ENCODE measurements around the gene NXN.
A peak's percentile ranks its signal among the peaks of the same experiment; 100 is the strongest.

NXN gene

DNA sequence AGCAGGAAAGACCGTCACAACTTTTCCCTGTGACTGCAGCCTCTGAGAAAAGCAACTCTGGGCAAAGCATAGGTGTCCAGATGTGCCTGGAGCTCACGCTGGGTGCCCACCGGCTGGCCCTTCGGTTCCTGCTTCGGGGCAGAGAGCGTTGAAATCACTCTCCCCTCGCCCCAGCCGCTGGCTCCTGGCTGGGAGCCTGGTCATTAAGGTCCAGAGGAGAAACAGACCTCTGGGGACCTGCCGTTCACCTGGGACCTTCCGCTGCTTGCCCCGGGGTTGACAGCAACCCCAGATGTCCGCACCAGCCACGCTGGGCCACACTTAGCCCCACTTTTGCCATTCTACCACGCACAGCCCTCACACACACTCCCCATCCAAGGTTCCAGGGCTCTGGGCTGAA, 184.3 kb downstream of the NXN start:
- TF ChIP-seq, protein P1, sequence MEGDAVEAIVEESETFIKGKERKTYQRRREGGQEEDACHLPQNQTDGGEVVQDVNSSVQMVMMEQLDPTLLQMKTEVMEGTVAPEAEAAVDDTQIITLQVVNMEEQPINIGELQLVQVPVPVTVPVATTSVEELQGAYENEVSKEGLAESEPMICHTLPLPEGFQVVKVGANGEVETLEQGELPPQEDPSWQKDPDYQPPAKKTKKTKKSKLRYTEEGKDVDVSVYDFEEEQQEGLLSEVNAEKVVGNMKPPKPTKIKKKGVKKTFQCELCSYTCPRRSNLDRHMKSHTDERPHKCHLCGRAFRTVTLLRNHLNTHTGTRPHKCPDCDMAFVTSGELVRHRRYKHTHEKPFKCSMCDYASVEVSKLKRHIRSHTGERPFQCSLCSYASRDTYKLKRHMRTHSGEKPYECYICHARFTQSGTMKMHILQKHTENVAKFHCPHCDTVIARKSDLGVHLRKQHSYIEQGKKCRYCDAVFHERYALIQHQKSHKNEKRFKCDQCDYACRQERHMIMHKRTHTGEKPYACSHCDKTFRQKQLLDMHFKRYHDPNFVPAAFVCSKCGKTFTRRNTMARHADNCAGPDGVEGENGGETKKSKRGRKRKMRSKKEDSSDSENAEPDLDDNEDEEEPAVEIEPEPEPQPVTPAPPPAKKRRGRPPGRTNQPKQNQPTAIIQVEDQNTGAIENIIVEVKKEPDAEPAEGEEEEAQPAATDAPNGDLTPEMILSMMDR (IDR thresholded peaks at IDR 0.05): no peak

DNA sequence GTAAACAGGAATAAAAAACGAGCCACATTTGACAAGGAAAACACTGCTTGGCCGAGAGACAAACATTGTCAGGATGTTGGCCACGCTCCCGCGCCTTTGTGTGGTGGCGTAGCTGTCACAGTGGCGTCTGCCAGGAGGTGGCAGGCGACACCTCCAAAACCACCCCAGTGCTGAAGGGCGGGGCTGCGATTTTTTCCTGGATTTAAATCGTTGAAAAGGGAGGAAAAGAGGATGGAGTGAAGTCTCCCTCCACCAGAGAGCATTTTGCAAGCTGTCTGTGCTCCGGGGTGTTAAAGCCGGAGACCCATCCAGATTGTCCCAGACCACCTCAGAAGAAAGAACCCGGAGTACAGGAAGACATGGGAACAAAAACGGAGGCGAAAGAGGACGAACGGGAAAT, 184.7 kb downstream of the NXN start:
- TF ChIP-seq, protein P1 (IDR thresholded peaks at IDR 0.05): peak; percentile 94

DNA sequence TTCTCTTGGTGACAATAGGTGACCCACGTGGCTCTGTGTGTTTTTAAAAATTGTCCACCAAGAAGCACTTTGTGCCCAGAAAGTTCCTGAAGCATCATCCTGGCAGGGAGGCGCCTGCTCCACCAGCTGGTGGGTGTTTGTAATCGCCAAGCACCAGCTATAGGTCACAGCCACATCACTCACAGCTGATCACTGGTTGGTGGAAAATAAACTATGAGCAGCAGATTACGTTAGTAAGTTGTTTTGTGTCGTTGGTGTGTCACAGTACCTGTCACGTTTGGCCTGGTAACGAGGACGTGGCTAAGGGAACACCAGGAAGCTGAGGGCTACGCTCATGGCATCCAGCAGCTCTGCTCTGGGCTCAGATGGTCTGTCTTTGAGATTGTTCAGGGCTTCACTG, 187.3 kb downstream of the NXN start:
- TF ChIP-seq, protein P1 (IDR thresholded peaks at IDR 0.05): no peak

DNA sequence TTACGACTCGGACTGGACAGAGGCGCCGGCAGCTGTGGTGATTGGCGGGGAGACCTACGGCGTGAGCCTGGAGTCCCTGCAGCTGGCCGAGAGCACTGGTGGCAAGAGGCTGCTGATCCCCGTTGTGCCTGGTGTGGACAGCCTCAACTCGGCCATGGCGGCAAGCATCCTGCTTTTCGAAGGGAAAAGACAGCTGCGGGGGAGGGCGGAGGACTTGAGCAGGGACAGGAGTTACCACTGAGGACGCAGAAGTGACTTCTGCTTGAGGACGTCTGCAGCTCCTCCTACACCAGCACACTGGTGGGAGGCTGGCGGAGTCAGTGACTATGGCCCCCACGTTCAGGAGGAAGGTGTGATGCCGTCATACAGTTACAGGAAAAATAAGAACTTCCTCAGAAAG, 187.7 kb downstream of the NXN start:
- TF ChIP-seq, protein P1 (IDR thresholded peaks at IDR 0.05): no peak

DNA sequence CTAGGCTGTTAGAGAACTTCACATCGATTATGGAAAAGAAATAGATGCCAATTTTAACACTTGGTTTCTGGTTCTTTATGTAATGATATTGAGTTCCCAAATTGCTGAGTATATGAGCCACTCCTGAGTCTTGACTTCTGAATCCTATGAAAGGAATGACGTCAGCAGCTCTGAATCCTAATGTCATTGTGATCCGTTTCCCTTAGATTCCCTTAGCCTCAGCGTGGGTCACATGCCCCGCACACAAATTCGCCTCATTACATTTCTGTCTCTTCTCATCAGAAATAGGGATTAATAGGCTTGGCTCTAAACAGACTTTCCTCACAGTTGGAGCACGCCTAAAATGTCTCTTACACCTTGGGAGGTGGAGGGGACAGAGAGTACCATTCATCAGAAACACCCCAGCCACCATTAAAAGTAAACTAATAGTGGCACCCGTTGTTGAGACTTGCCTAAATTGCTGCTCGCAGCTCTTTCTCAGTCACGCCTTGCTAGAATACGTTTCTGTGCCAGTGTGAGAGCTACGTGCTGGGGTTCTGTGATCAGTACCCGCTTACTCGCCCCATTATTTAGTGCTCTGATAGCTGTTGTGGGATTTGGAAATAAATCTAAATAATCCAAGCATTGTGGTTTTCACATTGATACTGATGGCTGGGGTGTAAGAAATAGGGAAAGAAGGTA, 190.3 kb downstream of the NXN start:
- TF ChIP-seq, protein P1 (IDR thresholded peaks at IDR 0.05): no peak

DNA sequence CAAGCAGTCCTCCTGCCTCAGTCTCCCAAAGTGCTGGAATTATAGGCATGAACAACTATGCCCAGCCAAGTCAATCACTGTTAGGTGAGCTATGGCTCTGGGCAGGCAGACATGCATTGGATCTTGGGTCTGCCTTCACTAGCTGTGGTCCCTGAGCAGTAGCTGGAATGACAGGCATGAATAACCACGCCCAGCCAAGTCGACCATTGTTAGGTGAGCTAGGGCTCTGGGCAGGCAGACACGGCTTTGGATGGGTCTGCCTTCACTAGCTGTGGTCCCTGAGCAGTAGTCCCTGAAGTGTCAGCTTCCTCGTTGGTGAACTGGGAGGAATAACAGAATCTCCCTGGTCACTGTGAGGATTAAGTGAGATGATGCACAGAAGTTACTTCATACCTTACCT, 191.0 kb downstream of the NXN start:
- TF ChIP-seq, protein P1 (IDR thresholded peaks at IDR 0.05): no peak

DNA sequence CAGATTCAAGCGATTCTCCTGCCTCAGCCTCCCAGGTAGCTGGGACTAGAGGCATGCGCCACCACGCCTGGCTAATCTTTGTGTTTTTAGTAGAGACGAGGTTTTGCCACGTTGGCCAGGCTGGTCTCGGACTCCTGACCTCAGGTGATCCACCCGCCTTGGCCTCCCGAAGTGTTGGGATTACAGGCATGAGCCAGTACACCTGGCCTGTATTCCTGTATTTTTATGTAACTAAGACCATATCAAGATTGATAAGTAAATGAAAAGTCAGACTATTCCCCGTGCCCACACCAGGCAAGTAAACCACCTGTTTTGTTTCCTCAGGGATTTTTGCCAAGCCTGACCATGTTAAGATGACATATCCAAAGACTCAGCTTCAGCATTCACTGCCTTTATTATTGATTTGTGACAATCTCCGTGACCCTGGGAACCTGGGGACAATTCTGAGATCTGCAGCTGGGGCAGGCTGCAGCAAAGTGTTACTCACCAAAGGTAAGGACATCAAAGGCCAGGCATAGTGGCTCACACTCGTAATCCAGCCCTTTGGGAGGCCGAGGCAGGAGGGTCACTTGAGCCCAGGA, 191.8 kb downstream of the NXN start:
- TF ChIP-seq, protein P1 (IDR thresholded peaks at IDR 0.05): no peak

All from LNCAP (cell line).